Aorta (tissue), 5 donors: ENCODE results near the gene CAP2. TPM values are rescaled to one million over a fixed set of nuclear protein-coding genes. Genes with fewer than 3 reads are reported as not detected.
"Not testable (repeated sequence)": the region's sequence is repeated elsewhere in the genome, so short reads cannot be mapped to it uniquely, and the experiment has no call there.

Source experiments
- ATAC-seq: fragments of 200-7000 bp; cut with Tn5 transposase; one replicate; pipeline ENCODE4 v1.9.1; 2022; ENCODE audit warnings: moderate library complexity; ENCODE audit not compliant: low FRiP score
- DNase-seq, 2 donors: peaks; one replicate each; pipeline ENCODE4 v3.0.0-alpha.2; 2020
- H3K27ac ChIP-seq, 2 donors: one replicate each; pipeline ENCODE4 v1.5.1; 2013; ENCODE audit warnings: low read length in 2 of 2, mild to moderate bottlenecking in 2 of 2, moderate library complexity in 2 of 2, control low read depth in 1 of 2, inconsistent platforms in 1 of 2, low read depth in 1 of 2
- H3K27me3 ChIP-seq, 2 donors: one replicate each; pipeline ENCODE4 v1.6.1; 2013; ENCODE audit warnings: control low read depth in 1 of 2, low read length in 1 of 2, mild to moderate bottlenecking in 1 of 2, moderate library complexity in 1 of 2; ENCODE audit not compliant: insufficient read depth in 2 of 2, control insufficient read depth in 1 of 2
- H3K36me3 ChIP-seq, 2 donors: one replicate each; pipeline ENCODE4 v1.6.1; 2013; ENCODE audit warnings: control low read depth in 1 of 2, low read length in 1 of 2, mild to moderate bottlenecking in 1 of 2; ENCODE audit not compliant: insufficient read depth in 2 of 2, control insufficient read depth in 1 of 2
- H3K4me1 ChIP-seq, 2 donors: one replicate each; pipeline ENCODE4 v1.6.1; 2013; ENCODE audit warnings: low read length in 2 of 2, control low read depth in 1 of 2, mild to moderate bottlenecking in 1 of 2, moderate library complexity in 1 of 2; ENCODE audit not compliant: insufficient read depth in 2 of 2, control insufficient read depth in 1 of 2
- H3K4me3 ChIP-seq, 2 donors: one replicate each; pipeline ENCODE4 v1.5.1; 2013; ENCODE audit warnings: low read length in 2 of 2, control low read depth in 1 of 2, mild to moderate bottlenecking in 1 of 2
- H3K9me3 ChIP-seq: one replicate; pipeline ENCODE4 v1.6.1; 2013; ENCODE audit warnings: mild to moderate bottlenecking, low read length; ENCODE audit not compliant: control insufficient read depth
- WGBS, 2 donors: extraction: QIAGEN DNeasy Blood & Tissue Kit; methylation state at CpG; one replicate each; pipeline ENCODE4 v1.1.7; 2013; 5-methylcytosine and 5-hydroxymethylcytosine counted together
- intact Hi-C, 2 donors: fragments of 100-400 bp; cut with DNase I; formaldehyde crosslinking; loops; one replicate each; pipeline versions ENCODE4 v1.14.2 to v1.15.0; 2022
- polyA plus RNA-seq, 2 donors: library from polyadenylated mRNA; stranded (reverse); fragments of 200-250 nt; gene quantifications; one replicate each; pipeline ENCODE4 v1.2.3, GENCODE V29; 2013
- total RNA-seq, 2 donors: library from RNA; stranded (reverse); fragmentation: NEBNext Ultra II Directional; extraction: Animal tissue kit (Norgen Biotek cat#: 25700); gene quantifications; one replicate each; pipeline ENCODE4 v1.2.1, GENCODE V29; 2021
- donor health status: healthy with polysubstance abuse.
- donor health status: Bipolar disorder and iron deficiency.
- donor health status: DM: no; HTN: no; CAD: no.
- donor health status: DM: no; HTN: no; CAD: no.
- donor health status: DM: yes; HTN: yes; CAD: no.

Gene CAP2
- total and polyA plus RNA-seq, 4 donors = 21.2 to 28.4 (median 24.0) TPM

- intact Hi-C loops = loop anchor here (5.0 to 10.0 kb wide), 4 partner anchors 47 to 105 kb away; partner anchors contain the start of gene RBM24 (in 1 of the 2)
- ATAC-seq = no peak
- no peak for DNase-seq
- Histone ChIP-seq H3K27ac (no peak overlapping the region), H3K4me1 (peaks cover 0 to 2% of the 10 kb centered on the region in 2 donors), H3K9me3 (no peaks in the 10 kb centered on the region), H3K27me3 (no peaks in the 10 kb centered on the region), H3K36me3 (no peaks in the 10 kb centered on the region), H3K4me3 (no peak overlapping the region)
- 97 to 99% methylated on average over 3 of the region's 3 CpGs for WGBS, 2 donors
Observed at GRCh38 chr6:17390276-17390675, 3.1 kb upstream of the CAP2 start.

GRCh38 chr6:17391976-17392375 is 1.4 kb upstream of the CAP2 start:
- Histone ChIP-seq H3K4me3 (no peak overlapping the region), H3K36me3 (no peaks in the 10 kb centered on the region), H3K4me1 (peaks cover 0 to 2% of the 10 kb centered on the region in 2 donors), H3K27me3 (no peaks in the 10 kb centered on the region), H3K9me3 (no peaks in the 10 kb centered on the region), H3K27ac (no peak overlapping the region)
- DNase-seq (no peak), ATAC-seq (no peak)
- intact Hi-C loops = loop anchor here (5.0 to 10.0 kb wide), 4 partner anchors 45 to 107 kb away; partner anchors contain the start of gene RBM24 (in 1 of the 2)
- WGBS, 2 donors = 90 to 97% methylated on average over 2 of the region's 2 CpGs

GRCh38 chr6:17393892-17394631 is 667 bp downstream of the CAP2 start:
- H3K36me3 ChIP-seq = no peaks in the 10 kb centered on the region
- intact Hi-C loops = loop anchor here (5.0 to 10.0 kb wide), 4 partner anchors 43 to 109 kb away; partner anchors contain the start of gene RBM24 (in 1 of the 2)
- 0 to 1% methylated on average over 38 to 55 of the region's 55 CpGs for WGBS, 2 donors
- H3K4me1 ChIP-seq = peaks cover 0 to 2% of the 10 kb centered on the region in 2 donors
- peak overlapping the region in 1 of 2 donors; percentile 61 for H3K27ac ChIP-seq
- H3K4me3 ChIP-seq = peak overlapping the region; percentile 96 to 97
- no peaks in the 10 kb centered on the region for H3K27me3 ChIP-seq
- peak; percentile 56 to 82 for DNase-seq
- ATAC-seq = peak; percentile 59
- H3K9me3 ChIP-seq = no peaks in the 10 kb centered on the region

GRCh38 chr6:17395112-17395511 is 1.7 kb downstream of the CAP2 start:
- no peak overlapping the region for H3K4me3 ChIP-seq

GRCh38 chr6:17396256-17396655 is 2.9 kb downstream of the CAP2 start:
- H3K4me3 ChIP-seq = no peak overlapping the region
- no peak for DNase-seq
- H3K36me3 ChIP-seq = no peaks in the 10 kb centered on the region
- H3K4me1 ChIP-seq = peaks cover 2% of the 10 kb centered on the region in 2 donors
- no peaks in the 10 kb centered on the region for H3K9me3 ChIP-seq
- WGBS, 2 donors = 85 to 98% methylated on average over 3 of the region's 3 CpGs
- no peak overlapping the region for H3K27ac ChIP-seq
- intact Hi-C loops = loop anchor here in 1 of 2 donors (10.0 kb wide), 2 partner anchors 79 to 111 kb away; partner anchors contain the start of gene RBM24
- no peak for ATAC-seq
- no peaks in the 10 kb centered on the region for H3K27me3 ChIP-seq

More at GRCh38 chr6:17395112-17395511, 1.7 kb downstream of the CAP2 start:
- Histone ChIP-seq H3K27me3 (no peaks in the 10 kb centered on the region), H3K36me3 (no peaks in the 10 kb centered on the region), H3K27ac (no peak overlapping the region), H3K4me1 (peaks cover 0 to 2% of the 10 kb centered on the region in 2 donors), H3K9me3 (no peaks in the 10 kb centered on the region)
- WGBS, 2 donors = 66% methylated on average over 1 of the region's 1 CpG
- intact Hi-C loops = loop anchor here in 1 of 2 donors (10.0 kb wide), 2 partner anchors 80 to 110 kb away; partner anchors contain the start of gene RBM24
- ATAC-seq (no peak), DNase-seq (no peak)

GRCh38 chr6:17397764-17398194 is 4.4 kb downstream of the CAP2 start:
- Histone ChIP-seq H3K27me3 (no peaks in the 10 kb centered on the region), H3K4me1 (peaks cover 0 to 2% of the 10 kb centered on the region in 2 donors), H3K27ac (no peak overlapping the region), H3K9me3 (no peaks in the 10 kb centered on the region), H3K4me3 (no peak overlapping the region), H3K36me3 (no peaks in the 10 kb centered on the region)
- ATAC-seq (no peak), DNase-seq (no peak)
- intact Hi-C loops = loop anchor here (2.0 to 10.0 kb wide), 3 partner anchors 19 to 113 kb away; partner anchors contain the start of gene RBM24 (in 1 of the 2)
- 55 to 59% methylated on average over 3 of the region's 3 CpGs for WGBS, 2 donors

- ATAC-seq, DNase-seq, H3K27ac ChIP-seq, H3K4me3 ChIP-seq, H3K36me3 ChIP-seq, H3K4me1 ChIP-seq, H3K9me3 ChIP-seq, H3K27me3 ChIP-seq, intact Hi-C loops: not testable (repeated sequence)
- WGBS, 2 donors = 86 to 90% methylated on average over 7 of the region's 7 CpGs
Observed at GRCh38 chr6:17405181-17405943, 12.0 kb downstream of the CAP2 start.

- WGBS, 2 donors = 92 to 93% methylated on average over 8 of the region's 8 CpGs
- no peak for ATAC-seq
- peaks cover 0 to 4% of the 10 kb centered on the region in 2 donors for H3K4me1 ChIP-seq
- H3K36me3 ChIP-seq = no peaks in the 10 kb centered on the region
- H3K4me3 ChIP-seq = no peak overlapping the region
- H3K27me3 ChIP-seq = no peaks in the 10 kb centered on the region
- H3K9me3 ChIP-seq = no peaks in the 10 kb centered on the region
- intact Hi-C loops = no loop called here
- no peak overlapping the region for H3K27ac ChIP-seq
- DNase-seq = no peak
Observed at GRCh38 chr6:17405944-17406245, 12.5 kb downstream of the CAP2 start.
